GM19463 (cell line): ENCODE data around the gene C16orf74.
A peak's percentile ranks its signal among the peaks of the same experiment; 100 is the strongest.

ENCODE experiments used
- ATAC-seq: cut with Tn5 transposase; IDR thresholded peaks from one replicate; pipeline ENCODE4 v1.9.1; 2021; ENCODE audit warnings: mild to moderate bottlenecking, moderate library complexity; ENCODE audit not compliant: unreplicated experiment

Gene C16orf74

DNA sequence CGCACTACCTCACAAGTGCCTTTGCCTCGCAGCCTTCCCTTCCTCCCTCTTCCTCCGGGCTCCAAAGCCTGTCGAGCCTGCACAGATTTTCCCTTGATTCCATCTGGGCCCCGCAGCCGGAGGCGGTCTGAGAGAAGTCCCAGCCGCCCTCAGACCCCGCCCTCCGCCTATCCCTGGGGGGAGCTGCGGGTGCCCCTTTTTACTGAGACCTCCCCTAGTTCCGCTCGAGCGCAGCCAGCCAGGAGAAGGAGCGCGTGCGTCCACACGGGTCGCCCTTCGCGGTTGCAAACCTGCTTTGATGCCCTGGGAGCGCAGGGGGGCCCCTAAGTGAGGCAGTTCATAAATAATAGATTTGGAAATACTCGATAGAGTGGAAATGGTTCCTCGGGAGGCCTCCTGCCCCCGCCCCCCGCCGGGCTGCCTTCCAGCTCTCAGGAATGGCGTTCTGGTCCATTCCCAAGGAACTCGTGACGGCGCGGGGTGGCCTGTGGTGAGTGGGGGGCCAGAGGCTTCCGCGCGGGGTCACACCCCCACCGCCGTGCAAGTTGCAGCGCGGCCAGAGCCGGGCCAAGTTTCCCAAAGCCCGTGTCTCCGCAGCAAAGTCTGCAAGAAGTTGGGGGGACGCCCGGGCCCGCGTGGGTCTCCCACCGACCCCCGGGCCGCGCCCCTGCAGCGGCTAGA, 610 bp downstream of the C16orf74 start:
- no peak for ATAC-seq

GRCh38 chr16:85749771-85750145, 1.1 kb downstream of the C16orf74 start:
- ATAC-seq = no peak

DNA sequence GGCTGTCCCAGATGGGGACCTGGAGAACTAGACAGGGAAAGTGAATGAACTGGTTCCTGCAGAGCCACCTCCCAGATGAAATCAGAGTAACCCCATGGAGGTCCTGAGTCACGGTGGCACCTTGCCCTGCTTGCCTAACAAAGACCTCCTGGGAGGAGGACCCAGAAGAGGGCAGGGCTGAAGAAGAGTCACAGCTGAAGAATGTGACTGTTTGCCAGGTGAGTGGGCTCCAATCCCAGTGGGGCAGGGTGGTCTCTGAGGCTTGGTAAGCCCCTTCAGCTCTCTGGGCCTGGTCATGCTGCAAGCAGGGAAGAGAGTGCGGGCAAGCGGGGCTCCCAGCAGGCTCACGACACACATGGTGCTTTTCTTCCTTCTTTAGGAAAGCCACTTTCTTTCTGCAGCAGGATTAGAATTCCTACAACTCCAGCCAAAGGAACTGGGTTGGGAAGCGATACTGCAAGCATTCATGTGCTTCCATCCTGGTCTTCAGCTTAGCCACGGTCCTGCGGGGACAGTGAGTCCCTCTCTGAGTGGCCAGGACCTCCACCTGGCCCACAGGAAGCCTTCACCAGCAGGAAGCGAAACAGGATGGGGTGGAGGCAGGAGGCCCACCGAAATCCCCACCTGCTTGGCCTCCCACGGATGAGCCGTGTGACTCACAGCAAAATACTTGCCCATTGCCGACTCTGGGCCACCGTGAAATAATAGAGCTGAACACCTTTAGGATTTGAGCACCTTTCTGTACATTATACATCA, 4.3 kb downstream of the C16orf74 start:
- no peak for ATAC-seq

GRCh38 chr16:85738923-85739715, 11.8 kb downstream of the C16orf74 start:
- no peak for ATAC-seq

DNA sequence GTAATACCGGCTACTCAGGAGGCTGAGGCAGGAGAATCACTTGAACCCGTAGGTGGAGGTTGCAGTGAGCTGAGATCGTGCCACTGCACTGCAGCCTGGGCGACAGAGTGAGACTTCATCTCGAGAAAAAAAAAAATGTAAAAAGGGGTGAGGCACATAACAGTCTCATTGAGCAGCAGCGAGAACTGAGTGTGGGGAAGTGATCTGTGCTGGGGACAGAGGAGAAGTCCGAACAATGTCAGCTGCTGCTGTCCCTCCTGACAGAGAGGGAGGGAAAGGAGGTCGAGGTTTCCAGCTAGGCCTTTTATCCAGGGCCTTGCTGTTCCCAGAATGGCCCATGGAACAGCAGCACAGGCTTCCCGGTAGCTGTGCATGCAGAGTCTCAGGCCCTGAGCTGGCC, 14.0 kb downstream of the C16orf74 start:
- ATAC-seq = no peak

DNA sequence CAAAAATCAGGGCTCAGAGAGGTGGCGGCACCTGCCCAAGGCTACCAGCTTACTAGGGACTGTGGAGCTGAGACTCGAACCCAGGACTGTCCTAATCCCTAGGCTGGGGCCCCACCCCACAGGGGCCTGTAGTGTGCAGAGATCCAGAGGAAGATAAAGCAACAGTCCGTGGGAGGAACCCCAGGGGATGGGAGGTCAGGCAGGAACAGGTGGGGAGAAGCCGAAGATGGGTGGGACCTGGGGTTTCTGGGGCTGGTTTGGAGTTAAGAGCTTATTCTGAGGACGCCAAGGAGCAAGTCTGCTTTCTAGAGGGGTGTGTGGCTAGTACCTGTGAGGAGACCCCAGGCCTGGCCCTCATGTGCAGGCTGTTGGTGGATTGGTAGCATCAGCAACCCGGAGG, 14.9 kb downstream of the C16orf74 start:
- no peak for ATAC-seq

DNA sequence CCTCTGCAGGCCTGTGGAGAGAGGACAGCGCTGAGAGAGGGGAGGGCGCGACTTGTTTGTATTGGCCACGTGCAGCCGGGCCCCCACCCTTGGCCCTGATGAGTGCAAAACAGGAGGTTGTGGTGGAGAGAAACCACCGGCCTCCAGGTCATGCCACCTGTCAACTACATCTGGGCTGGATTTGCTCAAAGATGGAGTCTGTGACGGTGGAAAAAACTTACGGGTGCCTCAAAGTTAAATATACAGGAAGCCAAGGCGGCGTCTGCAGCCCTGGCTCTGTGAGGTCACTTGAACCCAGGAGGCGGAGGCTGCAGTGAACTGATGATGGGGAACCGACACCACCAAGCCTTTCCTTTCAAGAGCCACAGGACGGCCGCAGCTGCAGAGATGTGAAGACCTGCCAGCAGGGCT, 15.7 kb downstream of the C16orf74 start:
- peak; percentile 81 for ATAC-seq

- ATAC-seq = no peak
Observed at GRCh38 chr16:85734311-85735017, 16.4 kb downstream of the C16orf74 start.

DNA sequence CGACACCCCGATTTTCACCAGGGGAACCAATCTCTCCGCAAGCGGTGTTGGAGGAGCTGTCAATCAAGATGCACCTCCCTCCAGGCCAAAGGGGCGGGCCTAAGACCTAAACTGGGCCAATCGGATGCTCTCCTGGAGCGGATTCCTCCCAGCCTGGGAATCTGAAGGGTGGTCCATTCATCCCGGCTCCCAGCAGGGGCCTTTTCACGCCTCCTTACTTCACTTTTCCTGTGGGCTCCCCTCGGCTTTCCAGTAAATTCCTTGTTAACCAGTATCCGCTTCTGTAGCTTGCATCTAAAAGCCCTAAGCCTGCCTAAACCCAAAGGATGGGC, 17.1 kb downstream of the C16orf74 start:
- no peak for ATAC-seq

DNA sequence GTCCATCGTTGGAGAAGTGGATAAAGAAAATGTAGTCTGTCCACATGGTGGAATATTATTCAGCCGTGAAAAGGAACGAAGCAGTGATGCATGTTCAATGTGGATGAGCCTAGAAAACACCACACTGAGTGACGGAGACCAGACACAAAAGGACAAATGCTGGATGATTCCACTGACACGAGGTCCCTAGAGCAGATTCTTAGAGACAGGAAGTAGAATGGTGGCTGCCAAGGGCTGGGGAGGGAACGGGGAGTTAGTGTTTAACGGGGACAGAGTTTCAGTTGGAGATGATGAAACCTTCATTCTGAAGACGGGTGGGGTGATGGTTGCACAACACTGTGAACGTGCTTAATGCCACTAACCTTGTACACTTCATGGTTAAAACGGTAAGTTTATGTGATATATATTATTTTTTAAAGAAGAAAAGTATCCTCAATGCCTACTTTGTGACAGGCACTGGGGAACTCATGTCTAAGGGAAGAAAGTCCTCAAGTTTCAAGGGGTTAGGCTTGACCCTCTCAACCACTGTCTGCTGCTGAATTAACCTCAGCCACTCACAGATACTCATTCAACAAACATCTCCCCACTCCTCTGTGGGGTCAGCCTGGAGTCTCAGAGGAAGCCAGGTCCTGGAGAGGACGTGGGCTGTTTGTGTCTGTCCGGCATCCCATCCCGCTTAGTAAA, 17.6 kb downstream of the C16orf74 start:
- ATAC-seq = no peak

DNA sequence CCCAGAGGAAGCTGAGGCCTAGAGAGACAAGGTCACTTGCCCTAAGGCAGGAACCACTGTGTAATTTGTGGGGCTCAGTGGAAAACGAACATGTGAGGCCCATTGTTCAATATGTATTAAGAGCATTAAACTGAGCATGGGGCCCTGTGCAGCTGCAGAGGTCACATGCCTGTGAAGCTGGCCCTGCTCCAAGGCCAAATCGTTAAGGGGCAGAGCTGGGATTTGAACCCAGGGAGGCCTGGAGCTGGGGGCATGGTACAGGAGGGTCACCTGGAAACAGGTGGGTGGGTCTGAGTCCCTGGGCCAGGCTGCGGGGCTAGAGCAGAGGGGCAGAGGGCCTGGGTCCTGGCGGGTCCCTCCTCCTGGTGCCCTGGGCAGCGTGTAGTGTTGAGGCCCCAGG, 19.7 kb downstream of the C16orf74 start:
- ATAC-seq = no peak

DNA sequence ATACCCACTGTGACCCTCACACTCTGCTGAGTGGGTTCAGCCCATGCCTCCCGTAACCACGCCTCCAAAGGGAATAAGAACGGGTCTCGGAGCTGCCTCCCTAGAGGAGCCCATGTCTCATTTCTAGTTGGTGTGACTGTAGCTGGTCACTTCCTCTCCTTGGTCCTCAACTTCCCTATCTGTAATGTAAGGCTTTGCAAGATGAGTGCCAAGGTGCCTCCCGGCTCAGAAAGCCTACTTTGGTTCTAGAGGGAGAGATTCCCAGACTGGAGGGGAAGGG, 20.8 kb downstream of the C16orf74 start:
- ATAC-seq = no peak

- no peak for ATAC-seq
Observed at GRCh38 chr16:85729452-85730185, 21.3 kb downstream of the C16orf74 start.

- ATAC-seq = no peak
Observed at GRCh38 chr16:85728879-85729278, 22.0 kb downstream of the C16orf74 start.

DNA sequence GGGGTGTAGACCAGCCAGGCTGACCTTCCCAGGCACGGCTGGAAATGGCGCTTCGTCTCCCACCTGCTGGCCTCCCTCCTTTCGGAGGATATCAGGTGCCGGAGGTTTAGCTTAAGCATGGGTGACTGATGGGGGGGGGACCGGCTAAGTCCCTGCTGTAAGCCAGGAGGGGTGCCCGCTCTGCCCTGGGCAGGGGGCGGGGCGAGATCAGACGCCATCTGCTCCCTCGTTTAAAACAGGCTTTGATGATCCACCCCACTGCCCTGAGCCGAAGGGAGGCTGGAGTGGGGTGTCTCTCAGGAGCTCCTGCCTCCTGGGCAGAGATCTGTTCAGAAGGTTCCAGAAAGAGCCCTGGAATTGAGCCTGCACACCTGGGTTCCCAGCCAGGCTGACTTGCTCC, 26.0 kb downstream of the C16orf74 start:
- no peak for ATAC-seq

GRCh38 chr16:85724126-85724879, 26.6 kb downstream of the C16orf74 start:
- no peak for ATAC-seq

DNA sequence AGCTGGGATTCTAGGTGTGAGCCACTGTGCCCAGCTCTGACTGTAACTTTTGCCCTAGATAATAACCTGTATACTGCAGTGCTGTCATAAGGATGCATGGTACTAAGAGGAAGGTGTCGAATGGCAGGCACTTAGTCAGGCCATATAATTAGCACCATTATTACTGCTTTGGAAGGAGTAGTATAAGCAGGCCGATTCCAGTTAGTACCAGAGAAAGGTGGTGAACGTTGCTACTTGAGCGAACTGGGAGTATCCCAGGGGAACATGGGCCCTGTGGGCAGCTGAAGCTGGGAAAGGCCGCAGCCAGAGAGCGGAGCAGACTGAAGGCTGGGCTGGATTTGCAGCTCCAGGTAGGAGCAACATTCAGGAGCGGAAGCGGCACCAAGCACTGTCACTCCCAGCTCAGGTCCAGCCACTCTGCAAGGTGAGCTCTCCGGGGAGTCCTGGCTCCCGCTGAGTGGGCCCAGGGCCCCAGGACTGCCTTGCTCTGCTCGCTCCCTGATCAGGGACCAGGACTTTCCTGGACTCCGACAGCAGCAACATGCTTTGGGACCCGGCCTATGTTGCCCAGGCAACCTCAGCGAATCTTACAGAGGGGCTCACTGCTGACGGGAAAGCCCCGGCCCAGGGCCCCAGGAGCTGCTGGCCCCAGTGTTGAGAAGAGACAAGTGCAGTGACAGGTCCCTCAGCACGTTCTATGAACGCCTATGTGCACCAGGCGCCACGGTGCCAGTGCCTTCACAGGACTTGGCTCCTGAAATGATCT, 28.6 kb downstream of the C16orf74 start:
- ATAC-seq = no peak

DNA sequence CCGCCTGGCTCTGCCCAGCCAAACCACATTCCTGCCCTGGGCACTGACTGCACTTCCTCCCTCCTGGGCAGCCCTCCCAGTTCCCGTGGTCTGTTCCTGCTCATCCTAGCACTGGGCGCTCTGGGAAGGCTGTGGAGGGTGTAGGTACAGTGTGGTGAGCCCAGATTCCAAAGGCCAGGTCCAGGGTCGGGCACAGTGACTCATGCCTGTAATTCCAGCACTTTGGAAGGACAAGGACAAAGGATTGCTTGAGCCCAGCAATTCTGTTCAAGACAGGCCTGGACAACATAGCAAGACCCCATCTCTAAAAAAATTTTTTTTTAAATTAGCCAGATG, 30.6 kb downstream of the C16orf74 start:
- ATAC-seq = no peak
